ENCODE results near the gene SHANK1. TPM values are rescaled to one million over a fixed set of nuclear protein-coding genes. Genes with fewer than 3 reads are reported as not detected.

SHANK1 gene
- polyA plus RNA-seq, 3 donors = not detected

- WGBS (ENCODE audit: insufficient coverage) = 75% methylated on average over 11 of the region's 19 CpGs
- H3K27me3 ChIP-seq (ENCODE audit: control insufficient read depth in 2 of 2, insufficient read depth in 2 of 2, low read length in 2 of 2) = peaks cover 7 to 29% of the 10 kb centered on the region in 2 donors
- H3K9me3 Mint-ChIP-seq = peaks cover 0 to 3% (median 0%) of the 10 kb centered on the region in 7 donors
Observed at GRCh38 chr19:50688766-50689165, 30.8 kb downstream of the SHANK1 start.

DNA sequence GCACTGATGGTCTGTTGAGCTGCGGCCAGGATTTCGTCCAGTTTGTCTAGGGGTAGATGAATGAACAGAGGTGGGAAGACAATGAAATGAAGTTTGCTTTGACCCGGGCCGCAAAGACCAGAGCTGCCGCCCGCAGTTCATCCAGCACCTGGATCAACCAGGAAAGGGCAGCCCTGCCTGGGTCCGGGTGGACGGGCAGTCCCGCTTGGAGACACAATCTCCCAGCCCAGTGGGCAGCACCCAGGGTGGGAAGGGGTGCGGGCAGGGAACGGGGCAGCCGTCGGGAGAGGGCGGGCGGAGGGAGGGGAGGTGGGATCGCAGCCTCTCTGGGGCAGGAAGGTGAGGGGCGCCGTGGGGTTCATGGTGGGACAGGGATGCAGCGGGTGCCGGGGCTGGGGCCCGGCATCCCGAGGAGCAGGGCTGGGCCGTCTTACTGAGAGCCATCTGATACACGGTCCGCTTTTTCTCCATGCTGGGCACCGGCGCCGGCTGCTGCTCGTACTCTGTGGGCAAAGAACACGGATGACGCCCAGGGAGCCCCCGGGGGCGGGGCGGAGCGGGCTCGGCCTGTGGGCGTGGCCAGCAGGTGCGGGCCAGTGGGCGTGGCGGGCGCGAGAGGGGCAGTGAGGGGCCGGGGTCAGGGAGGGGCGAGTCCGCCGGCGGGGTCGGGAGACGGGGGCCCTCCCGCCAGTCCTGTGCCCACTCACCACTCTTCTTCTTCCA lies 33.1 kb downstream of the SHANK1 start:
- no peaks in the 10 kb centered on the region for H3K36me3 ChIP-seq (replicated peaks in 1 of 2; ENCODE audit: control insufficient read depth in 1 of 2, insufficient read depth in 2 of 2, low read length in 2 of 2)
- intact Hi-C loops (cut with micrococcal nuclease) = no loop called here
- DNase-seq = no peak

More at GRCh38 chr19:50688766-50689165, 30.8 kb downstream of the SHANK1 start:
- no peaks in the 10 kb centered on the region for H3K4me1 Mint-ChIP-seq
- Histone ChIP-seq H3K4me2 (replicated peaks; ENCODE audit: extremely low read depth, low read length, poor library complexity, severe bottlenecking) (no peak overlapping the region), H3K27ac (ENCODE audit: low read depth in 1 of 2, low read length in 2 of 2) (no peak overlapping the region), H3K36me3 (replicated peaks in 1 of 2; ENCODE audit: control insufficient read depth in 1 of 2, insufficient read depth in 2 of 2, low read length in 2 of 2) (no peaks in the 10 kb centered on the region), H3K79me2 (ENCODE audit: insufficient read depth, low read length) (no peaks in the 10 kb centered on the region), H2AFZ (ENCODE audit: insufficient read depth, low read depth, low read length, poor library complexity, severe bottlenecking) (no peak overlapping the region), H4K20me1 (ENCODE audit: insufficient read depth, low read length) (no peaks in the 10 kb centered on the region), H3K4me1 (ENCODE audit: control insufficient read depth in 1 of 2, insufficient read depth in 2 of 2, low read length in 2 of 2) (no peaks in the 10 kb centered on the region), H3K4me3 (replicated peaks in 1 of 3; ENCODE audit: low read depth in 2 of 3, low read length in 3 of 3) (no peak overlapping the region), H3K9ac (ENCODE audit: insufficient read depth, low read length, poor library complexity, severe bottlenecking) (no peak overlapping the region), H3K9me3 (replicated peaks in 1 of 2; ENCODE audit: control insufficient read depth in 1 of 2, insufficient read depth in 1 of 2, low read length in 2 of 2) (peaks cover 0 to 4% of the 10 kb centered on the region in 2 donors)
- no peak overlapping the region for H3K4me3 Mint-ChIP-seq
- no peak for DNase-seq
- no peaks in the 10 kb centered on the region for H3K36me3 Mint-ChIP-seq
- no peak for TF ChIP-seq CTCF (IDR thresholded peaks at IDR 0.05)
- peaks cover 41 to 69% (median 59%) of the 10 kb centered on the region in 3 donors for H3K27me3 Mint-ChIP-seq (ENCODE audit: low read depth in 3 of 3)
- intact Hi-C loops (cut with micrococcal nuclease) = no loop called here
- H3K27ac Mint-ChIP-seq = no peak overlapping the region

More for the DNA sequence above, 33.1 kb downstream of the SHANK1 start:
- Mint-ChIP-seq H3K4me1 (no peaks in the 10 kb centered on the region), H3K27me3 (ENCODE audit: low read depth in 3 of 3) (peaks cover 29 to 53% (median 48%) of the 10 kb centered on the region in 3 donors), H3K4me3 (peak overlapping the region in 1 of 2 donors; percentile 57), H3K36me3 (no peaks in the 10 kb centered on the region), H3K27ac (no peak overlapping the region), H3K9me3 (peaks cover 0 to 2% (median 0%) of the 10 kb centered on the region in 7 donors)
- Histone ChIP-seq H3K4me3 (replicated peaks in 1 of 3; ENCODE audit: low read depth in 2 of 3, low read length in 3 of 3) (no peak overlapping the region), H3K4me2 (replicated peaks; ENCODE audit: extremely low read depth, low read length, poor library complexity, severe bottlenecking) (no peak overlapping the region), H3K4me1 (ENCODE audit: control insufficient read depth in 1 of 2, insufficient read depth in 2 of 2, low read length in 2 of 2) (no peaks in the 10 kb centered on the region), H2AFZ (ENCODE audit: insufficient read depth, low read depth, low read length, poor library complexity, severe bottlenecking) (no peak overlapping the region), H3K27me3 (ENCODE audit: control insufficient read depth in 2 of 2, insufficient read depth in 2 of 2, low read length in 2 of 2) (peaks cover 2 to 18% of the 10 kb centered on the region in 2 donors), H3K9ac (ENCODE audit: insufficient read depth, low read length, poor library complexity, severe bottlenecking) (no peak overlapping the region), H3K79me2 (ENCODE audit: insufficient read depth, low read length) (no peaks in the 10 kb centered on the region), H3K9me3 (replicated peaks in 1 of 2; ENCODE audit: control insufficient read depth in 1 of 2, insufficient read depth in 1 of 2, low read length in 2 of 2) (no peaks in the 10 kb centered on the region), H3K27ac (ENCODE audit: low read depth in 1 of 2, low read length in 2 of 2) (no peak overlapping the region), H4K20me1 (ENCODE audit: insufficient read depth, low read length) (no peaks in the 10 kb centered on the region)
- no peak for TF ChIP-seq CTCF (IDR thresholded peaks at IDR 0.05)
- WGBS (ENCODE audit: insufficient coverage) = 21% methylated on average over 29 of the region's 50 CpGs
